Measurements from ENCODE around the gene AKAP12.

The AKAP12 gene

DNA sequence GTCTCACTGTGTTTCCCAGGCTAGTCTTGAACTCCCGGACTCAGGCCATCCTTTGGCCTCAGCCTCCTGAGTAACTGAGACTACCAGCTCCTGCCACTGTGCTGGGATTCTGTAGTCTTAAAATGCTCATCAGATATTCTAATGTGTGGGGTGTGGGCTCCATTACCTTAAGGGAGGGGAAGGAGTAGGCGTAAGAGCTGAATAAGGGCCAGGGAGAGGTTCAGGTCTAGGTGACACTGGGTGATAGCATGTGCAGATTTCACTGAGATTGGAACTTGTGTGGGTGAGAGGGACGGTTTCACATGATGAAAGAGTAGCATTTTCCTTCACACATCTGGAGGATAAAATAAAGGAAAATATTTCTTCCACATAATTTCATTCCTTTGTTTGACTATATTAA lies 8.5 kb downstream of the AKAP12 start:
- Histone ChIP-seq H3K27ac (ENCODE audit: insufficient read depth, low read length, poor library complexity, severe bottlenecking) (no peak overlapping the region), H3K4me3 (ENCODE audit: insufficient read depth, low read depth, low read length, poor library complexity, severe bottlenecking) (no peak overlapping the region), H3K27me3 (replicated peaks; ENCODE audit: control insufficient read depth, insufficient read depth, low read length, poor library complexity, severe bottlenecking) (no peaks in the 10 kb centered on the region), H3K9me3 (ENCODE audit: control insufficient read depth, low read length) (no peaks in the 10 kb centered on the region), H3K36me3 (ENCODE audit: control insufficient read depth, insufficient read depth, low read length) (no peaks in the 10 kb centered on the region), H3K4me1 (ENCODE audit: control insufficient read depth, insufficient read depth, low read length, poor library complexity, severe bottlenecking) (no peaks in the 10 kb centered on the region)
- DNase-seq: no peak

GRCh38 chr6:151252634-151253033 lies 12.9 kb downstream of the AKAP12 start:
- H3K9me3 ChIP-seq (ENCODE audit: control insufficient read depth, low read length): no peaks in the 10 kb centered on the region
- H3K27ac ChIP-seq (ENCODE audit: insufficient read depth, low read length, poor library complexity, severe bottlenecking): no peak overlapping the region
- no peaks in the 10 kb centered on the region for H3K27me3 ChIP-seq (replicated peaks; ENCODE audit: control insufficient read depth, insufficient read depth, low read length, poor library complexity, severe bottlenecking)
- no peaks in the 10 kb centered on the region for H3K4me1 ChIP-seq (ENCODE audit: control insufficient read depth, insufficient read depth, low read length, poor library complexity, severe bottlenecking)
- DNase-seq: no peak
- H3K4me3 ChIP-seq (ENCODE audit: insufficient read depth, low read depth, low read length, poor library complexity, severe bottlenecking): no peak overlapping the region
- no peaks in the 10 kb centered on the region for H3K36me3 ChIP-seq (ENCODE audit: control insufficient read depth, insufficient read depth, low read length)

DNA sequence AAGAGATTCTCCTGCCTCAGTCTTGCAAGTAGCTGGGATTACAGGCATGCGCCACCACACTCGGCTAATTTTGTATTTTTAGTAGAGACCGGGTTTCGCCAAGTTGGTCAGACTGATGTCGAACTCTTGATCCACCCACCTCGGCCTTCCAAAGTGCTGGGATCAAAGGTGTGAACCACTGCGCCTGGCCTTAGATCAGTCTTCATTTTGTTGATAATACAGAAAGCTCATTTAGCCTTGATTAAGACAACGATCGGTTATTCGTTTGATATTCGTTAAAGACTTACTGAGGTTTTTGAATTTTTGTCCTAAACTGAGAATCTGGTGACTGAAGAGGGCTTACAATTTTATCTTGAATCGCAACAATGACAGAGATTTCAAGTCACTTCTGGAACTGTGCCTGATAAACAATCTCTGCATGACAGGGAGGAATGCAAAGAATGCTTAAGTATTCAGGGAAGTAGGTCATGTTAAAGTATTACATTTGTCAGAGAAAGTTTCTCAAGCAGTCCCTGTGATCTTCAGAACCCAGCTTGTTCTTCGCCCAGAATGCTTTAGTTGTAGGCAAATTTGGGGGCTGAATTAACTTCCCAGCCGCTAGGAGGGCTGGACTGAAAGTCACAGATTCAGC lies 14.8 kb downstream of the AKAP12 start:
- no peaks in the 10 kb centered on the region for H3K4me1 ChIP-seq (ENCODE audit: control insufficient read depth, insufficient read depth, low read length, poor library complexity, severe bottlenecking)
- H3K36me3 ChIP-seq (ENCODE audit: control insufficient read depth, insufficient read depth, low read length): no peaks in the 10 kb centered on the region
- H3K27ac ChIP-seq (ENCODE audit: insufficient read depth, low read length, poor library complexity, severe bottlenecking): no peak overlapping the region
- H3K9me3 ChIP-seq (ENCODE audit: control insufficient read depth, low read length): no peaks in the 10 kb centered on the region
- no peak overlapping the region for H3K4me3 ChIP-seq (ENCODE audit: insufficient read depth, low read depth, low read length, poor library complexity, severe bottlenecking)
- no peak for DNase-seq
- no peaks in the 10 kb centered on the region for H3K27me3 ChIP-seq (replicated peaks; ENCODE audit: control insufficient read depth, insufficient read depth, low read length, poor library complexity, severe bottlenecking)

- Histone ChIP-seq H3K27ac (ENCODE audit: insufficient read depth, low read length, poor library complexity, severe bottlenecking) (no peak overlapping the region), H3K27me3 (replicated peaks; ENCODE audit: control insufficient read depth, insufficient read depth, low read length, poor library complexity, severe bottlenecking) (no peaks in the 10 kb centered on the region), H3K4me3 (ENCODE audit: insufficient read depth, low read depth, low read length, poor library complexity, severe bottlenecking) (no peak overlapping the region), H3K4me1 (ENCODE audit: control insufficient read depth, insufficient read depth, low read length, poor library complexity, severe bottlenecking) (no peaks in the 10 kb centered on the region), H3K9me3 (ENCODE audit: control insufficient read depth, low read length) (no peaks in the 10 kb centered on the region), H3K36me3 (ENCODE audit: control insufficient read depth, insufficient read depth, low read length) (no peaks in the 10 kb centered on the region)
- no peak for DNase-seq
Observed at GRCh38 chr6:151255811-151256210, 16.0 kb downstream of the AKAP12 start.

DNA sequence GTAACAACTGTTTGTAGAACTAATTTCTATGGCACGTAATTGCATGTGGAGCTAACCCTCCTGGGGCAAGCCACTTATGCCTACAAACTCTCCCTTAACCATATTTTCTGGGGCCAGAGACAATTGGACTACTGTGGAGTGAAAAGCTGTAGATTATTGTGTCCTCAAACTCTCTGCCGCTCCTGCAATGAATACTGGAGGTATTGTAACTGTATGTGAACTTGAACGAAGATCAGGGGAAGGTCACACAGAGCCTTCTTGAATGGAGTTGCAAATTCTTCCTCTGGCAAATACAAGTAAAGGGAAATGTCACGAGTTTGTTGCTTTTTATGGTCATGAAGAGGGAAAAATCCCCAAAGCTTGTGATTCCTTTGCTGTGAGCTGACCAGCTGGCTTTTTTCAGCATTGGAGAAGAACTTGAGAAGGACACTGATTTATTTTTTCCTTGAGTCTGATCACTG lies 18.2 kb downstream of the AKAP12 start:
- no peaks in the 10 kb centered on the region for H3K9me3 ChIP-seq (ENCODE audit: control insufficient read depth, low read length)
- H3K4me3 ChIP-seq (ENCODE audit: insufficient read depth, low read depth, low read length, poor library complexity, severe bottlenecking): no peak overlapping the region
- H3K4me1 ChIP-seq (ENCODE audit: control insufficient read depth, insufficient read depth, low read length, poor library complexity, severe bottlenecking): no peaks in the 10 kb centered on the region
- no peak for DNase-seq
- no peak overlapping the region for H3K27ac ChIP-seq (ENCODE audit: insufficient read depth, low read length, poor library complexity, severe bottlenecking)
- no peaks in the 10 kb centered on the region for H3K27me3 ChIP-seq (replicated peaks; ENCODE audit: control insufficient read depth, insufficient read depth, low read length, poor library complexity, severe bottlenecking)
- H3K36me3 ChIP-seq (ENCODE audit: control insufficient read depth, insufficient read depth, low read length): no peaks in the 10 kb centered on the region

DNA sequence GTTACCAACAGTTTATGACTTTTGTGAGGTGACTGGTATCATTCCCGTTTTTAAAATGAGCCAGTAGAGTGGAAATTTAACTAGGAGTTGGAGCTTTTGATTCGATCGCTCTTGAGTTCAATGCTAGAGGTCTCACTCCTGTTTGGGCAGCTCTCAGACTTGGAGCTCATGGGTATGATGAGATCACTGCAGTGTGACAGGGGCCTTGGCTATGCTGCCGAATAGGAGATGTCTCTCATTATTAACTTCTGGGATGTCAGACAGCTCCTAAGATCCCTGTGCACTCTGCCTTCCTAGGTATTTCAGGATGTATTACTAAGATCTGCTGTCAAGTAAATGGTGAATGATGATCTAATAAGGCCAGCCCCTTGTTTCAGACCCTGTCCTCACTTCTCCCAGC lies 20.4 kb downstream of the AKAP12 start:
- no peak for DNase-seq
- H3K27ac ChIP-seq (ENCODE audit: insufficient read depth, low read length, poor library complexity, severe bottlenecking): no peak overlapping the region
- H3K4me1 ChIP-seq (ENCODE audit: control insufficient read depth, insufficient read depth, low read length, poor library complexity, severe bottlenecking): no peaks in the 10 kb centered on the region
- no peaks in the 10 kb centered on the region for H3K27me3 ChIP-seq (replicated peaks; ENCODE audit: control insufficient read depth, insufficient read depth, low read length, poor library complexity, severe bottlenecking)
- H3K36me3 ChIP-seq (ENCODE audit: control insufficient read depth, insufficient read depth, low read length): no peaks in the 10 kb centered on the region
- no peak overlapping the region for H3K4me3 ChIP-seq (ENCODE audit: insufficient read depth, low read depth, low read length, poor library complexity, severe bottlenecking)
- H3K9me3 ChIP-seq (ENCODE audit: control insufficient read depth, low read length): no peaks in the 10 kb centered on the region

GRCh38 chr6:151263035-151263434 lies 23.3 kb downstream of the AKAP12 start:
- DNase-seq: no peak
- Histone ChIP-seq H3K27ac (ENCODE audit: insufficient read depth, low read length, poor library complexity, severe bottlenecking) (no peak overlapping the region), H3K27me3 (replicated peaks; ENCODE audit: control insufficient read depth, insufficient read depth, low read length, poor library complexity, severe bottlenecking) (no peaks in the 10 kb centered on the region), H3K4me1 (ENCODE audit: control insufficient read depth, insufficient read depth, low read length, poor library complexity, severe bottlenecking) (no peaks in the 10 kb centered on the region), H3K9me3 (ENCODE audit: control insufficient read depth, low read length) (no peaks in the 10 kb centered on the region), H3K36me3 (ENCODE audit: control insufficient read depth, insufficient read depth, low read length) (no peaks in the 10 kb centered on the region), H3K4me3 (ENCODE audit: insufficient read depth, low read depth, low read length, poor library complexity, severe bottlenecking) (no peak overlapping the region)

GRCh38 chr6:151263967-151264366 lies 24.2 kb downstream of the AKAP12 start:
- DNase-seq: no peak
- Histone ChIP-seq H3K36me3 (ENCODE audit: control insufficient read depth, insufficient read depth, low read length) (no peaks in the 10 kb centered on the region), H3K4me1 (ENCODE audit: control insufficient read depth, insufficient read depth, low read length, poor library complexity, severe bottlenecking) (no peaks in the 10 kb centered on the region)

DNA sequence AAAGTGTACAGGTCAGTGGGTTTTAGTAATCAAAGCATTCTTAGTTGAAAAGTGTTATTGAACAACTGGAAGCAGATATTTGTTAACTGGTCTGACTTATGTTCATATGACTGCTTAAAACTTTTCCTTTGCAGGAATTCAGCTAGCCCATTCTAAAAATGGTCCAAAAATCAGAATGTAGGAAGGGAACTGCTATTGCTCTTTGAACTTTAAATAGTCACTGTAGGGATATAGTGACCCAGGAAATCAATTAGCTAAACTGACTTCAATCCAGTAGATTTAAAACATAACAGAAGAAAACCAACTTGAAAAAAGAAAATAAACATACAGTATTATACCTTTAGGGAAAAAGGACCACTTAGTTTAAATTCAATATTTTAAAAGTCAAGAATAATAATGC lies 25.5 kb downstream of the AKAP12 start:
- no peaks in the 10 kb centered on the region for H3K36me3 ChIP-seq (ENCODE audit: control insufficient read depth, insufficient read depth, low read length)
- no peak for DNase-seq

More at GRCh38 chr6:151263967-151264366, 24.2 kb downstream of the AKAP12 start:
- no peaks in the 10 kb centered on the region for H3K27me3 ChIP-seq (replicated peaks; ENCODE audit: control insufficient read depth, insufficient read depth, low read length, poor library complexity, severe bottlenecking)
- no peak overlapping the region for H3K27ac ChIP-seq (ENCODE audit: insufficient read depth, low read length, poor library complexity, severe bottlenecking)
- H3K4me3 ChIP-seq (ENCODE audit: insufficient read depth, low read depth, low read length, poor library complexity, severe bottlenecking): no peak overlapping the region
- no peaks in the 10 kb centered on the region for H3K9me3 ChIP-seq (ENCODE audit: control insufficient read depth, low read length)

DNA sequence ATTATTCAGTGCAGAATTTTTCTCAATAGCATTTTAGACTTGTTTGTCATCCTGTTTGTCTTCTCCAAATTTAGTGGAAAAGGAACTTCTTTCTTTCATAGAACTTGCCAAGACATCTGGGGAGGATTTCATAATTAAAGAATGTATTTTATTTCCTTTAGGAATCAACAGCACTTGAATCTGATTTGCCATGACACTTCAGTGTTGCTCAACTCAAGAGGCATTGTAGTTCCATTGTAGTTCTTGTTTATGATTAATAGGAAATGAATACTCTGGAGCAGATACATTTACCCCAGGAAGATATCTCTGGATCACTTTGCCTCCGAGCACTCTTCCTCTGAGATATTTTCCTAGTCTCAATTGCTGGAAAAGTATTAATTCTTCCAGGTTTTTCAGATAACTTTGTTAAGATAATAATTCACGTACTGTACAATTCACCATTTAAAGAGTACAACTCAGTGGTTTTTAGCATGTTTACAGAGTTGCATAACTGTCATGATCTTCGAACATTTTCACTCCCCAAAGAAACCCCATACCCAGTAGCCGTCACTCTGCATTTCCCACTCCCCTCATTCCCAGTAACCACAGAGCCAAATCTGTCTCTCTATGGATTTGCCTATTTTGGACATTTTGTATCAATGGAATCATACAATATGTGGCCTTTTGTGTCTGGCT lies 29.7 kb downstream of the AKAP12 start:
- no peaks in the 10 kb centered on the region for H3K27me3 ChIP-seq (replicated peaks; ENCODE audit: control insufficient read depth, insufficient read depth, low read length, poor library complexity, severe bottlenecking)
- no peaks in the 10 kb centered on the region for H3K9me3 ChIP-seq (ENCODE audit: control insufficient read depth, low read length)
- H3K36me3 ChIP-seq (ENCODE audit: control insufficient read depth, insufficient read depth, low read length): no peaks in the 10 kb centered on the region
- H3K4me1 ChIP-seq (ENCODE audit: control insufficient read depth, insufficient read depth, low read length, poor library complexity, severe bottlenecking): no peaks in the 10 kb centered on the region
- no peak overlapping the region for H3K4me3 ChIP-seq (ENCODE audit: insufficient read depth, low read depth, low read length, poor library complexity, severe bottlenecking)
- H3K27ac ChIP-seq (ENCODE audit: insufficient read depth, low read length, poor library complexity, severe bottlenecking): no peak overlapping the region
- no peak for DNase-seq

More for the DNA sequence above, 25.5 kb downstream of the AKAP12 start:
- Histone ChIP-seq H3K9me3 (ENCODE audit: control insufficient read depth, low read length) (no peaks in the 10 kb centered on the region), H3K27me3 (replicated peaks; ENCODE audit: control insufficient read depth, insufficient read depth, low read length, poor library complexity, severe bottlenecking) (no peaks in the 10 kb centered on the region), H3K27ac (ENCODE audit: insufficient read depth, low read length, poor library complexity, severe bottlenecking) (no peak overlapping the region), H3K4me1 (ENCODE audit: control insufficient read depth, insufficient read depth, low read length, poor library complexity, severe bottlenecking) (no peaks in the 10 kb centered on the region), H3K4me3 (ENCODE audit: insufficient read depth, low read depth, low read length, poor library complexity, severe bottlenecking) (no peak overlapping the region)

Data from effector memory CD4-positive, alpha-beta T cell (primary cell).